Ovary (tissue), 9 donors: ENCODE data around the gene RHCG. TPM values are rescaled to one million over a fixed set of nuclear protein-coding genes. Genes with fewer than 3 reads are reported as not detected.
"Not testable (repeated sequence)": the region's sequence is repeated elsewhere in the genome, so short reads cannot be mapped to it uniquely, and the experiment has no call there.

ENCODE experiments used
- DNase-seq, 5 donors: peaks; one replicate each; pipeline ENCODE4 v3.0.0-alpha.2; 2019 to 2020
- H3K27ac ChIP-seq, 2 donors: fragments of 200-600 bp; one replicate each; pipeline versions ENCODE4 v1.5.1 to v1.8.0; 2019 to 2022
- H3K27me3 ChIP-seq: fragments of 200-600 bp; one replicate; pipeline ENCODE4 v1.8.0; 2022
- H3K36me3 ChIP-seq: fragments of 200-600 bp; sonication (generic); one replicate; pipeline ENCODE4 v1.5.1; 2019
- H3K4me1 ChIP-seq: one replicate; pipeline ENCODE4 v1.8.1; 2013; ENCODE audit warnings: mild to moderate bottlenecking, moderate library complexity; ENCODE audit not compliant: insufficient read depth
- H3K4me3 ChIP-seq: fragments of 200-600 bp; sonication (generic); one replicate; pipeline ENCODE4 v1.5.1; 2017
- H3K9me3 ChIP-seq, 2 donors: fragments of 200-600 bp in 1 of 2; sonication (generic) in 1 of 2; one replicate each; pipeline versions ENCODE4 v1.5.1 to v1.8.1; 2013 to 2019; ENCODE audit warnings: mild to moderate bottlenecking in 1 of 2, moderate library complexity in 1 of 2
- EP300 ChIP-seq: sonication (generic); formaldehyde crosslinking; IDR thresholded peaks from one replicate; pipeline ENCODE4 v1.6.1; 2017; ENCODE audit warnings: antibody characterized with exemption
- POLR2A ChIP-seq: fragments of 450-650 bp; IDR thresholded peaks from one replicate; pipeline ENCODE4 v1.6.1; 2017; ENCODE audit warnings: antibody characterized with exemption, mild to moderate bottlenecking, moderate library complexity
- WGBS, 3 donors: extraction: QIAGEN DNeasy Blood & Tissue Kit in 1 of 3; methylation state at CpG; one replicate each; pipeline versions ENCODE4 v1.1.5 to v1.1.7; 2013 to 2017; 5-methylcytosine and 5-hydroxymethylcytosine counted together
- intact Hi-C, 4 donors: fragments of 100-400 bp; cut with DNase I; formaldehyde crosslinking; loops; one replicate each; pipeline versions ENCODE4 v1.11.0 to v1.15.1; 2022 to 2023
- polyA plus RNA-seq, 2 donors: library from polyadenylated mRNA; stranded (reverse); fragments of 200-250 nt in 1 of 2; fragments of 350-450 nt in 1 of 2; fragmentation: Illumina TruSeq in 1 of 2; extraction: RNeasy Lipid Tissue Mini Kit (QIAGEN cat#74804) in 1 of 2; gene quantifications; one replicate each; pipeline ENCODE4 v1.2.3, GENCODE V29; 2013 to 2014
- total RNA-seq, 7 donors: library from RNA; depleted of rRNA in 2 of 7; stranded (reverse); fragments of >200 nt in 2 of 7; fragmentation: NEBNext Ultra II Directional in 3 of 7; extraction: Animal tissue kit (Norgen Biotek cat#: 25700) in 3 of 7; gene quantifications; one replicate each; pipeline versions ENCODE4 v1.1.0 to v1.2.4, GENCODE V29; 2016 to 2023
- TF ChIP-seq, protein P1 (sequence below), 3 donors: fragments of 450-650 bp in 2 of 3; fragments of 200-600 bp in 1 of 3; IDR thresholded peaks; one replicate each; pipeline versions ENCODE4 v1.5.1 to v1.8.0; 2016 to 2022; ENCODE audit warnings: antibody characterized with exemption in 3 of 3, mild to moderate bottlenecking in 1 of 3
- donor health status: DM: no; HTN: no; CAD: no; lungs with moderate emphysema.
- donor health status: DM: no; HTN: no; CAD: no.
- donor health status: Bipolar disorder and iron deficiency.
- donor health status: DM: yes; HTN: yes; CAD: no.
- donor health status: DM: no; HTN: no; CAD: no.
- donor health status: DM: yes; HTN: yes; CAD: no.

RHCG gene
- total and polyA plus RNA-seq, 9 donors, result 0.23 to 0.67 TPM; not detected in 7

DNA sequence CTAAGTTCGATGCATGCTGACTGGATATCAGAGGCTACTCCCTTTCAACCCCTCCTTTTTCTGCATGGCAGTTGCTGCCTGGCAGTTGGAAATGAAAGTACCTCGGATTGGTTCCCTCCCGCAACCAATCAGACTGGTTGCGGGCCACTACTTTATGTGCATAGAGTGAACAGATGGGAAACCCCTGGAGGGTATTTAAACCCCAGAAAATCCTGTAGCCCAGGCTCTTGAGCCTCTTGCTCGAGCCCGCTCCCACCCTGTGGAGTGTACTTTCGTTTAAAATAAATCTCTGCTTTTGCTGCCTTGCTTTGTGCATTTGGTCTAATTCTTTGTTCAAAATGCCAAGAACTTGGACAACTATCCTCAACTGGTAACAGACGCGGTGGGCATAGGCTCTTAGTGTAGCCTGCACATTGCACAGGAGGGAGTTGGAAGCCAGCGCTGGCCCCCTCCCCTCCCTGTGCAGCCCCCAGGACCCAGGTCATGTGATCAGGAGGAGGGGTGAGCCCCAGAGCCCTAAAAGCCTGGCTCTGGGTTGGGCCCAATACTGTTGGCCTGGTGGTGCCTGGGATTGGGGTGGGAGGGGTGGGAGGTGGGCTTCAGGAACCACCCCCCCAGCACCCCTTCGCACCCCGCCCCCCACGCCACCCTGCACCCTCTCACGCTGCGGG is 26.8 kb downstream of the RHCG start:
- H3K27ac ChIP-seq, result no peak overlapping the region
- intact Hi-C loops, result no loop called here

DNA sequence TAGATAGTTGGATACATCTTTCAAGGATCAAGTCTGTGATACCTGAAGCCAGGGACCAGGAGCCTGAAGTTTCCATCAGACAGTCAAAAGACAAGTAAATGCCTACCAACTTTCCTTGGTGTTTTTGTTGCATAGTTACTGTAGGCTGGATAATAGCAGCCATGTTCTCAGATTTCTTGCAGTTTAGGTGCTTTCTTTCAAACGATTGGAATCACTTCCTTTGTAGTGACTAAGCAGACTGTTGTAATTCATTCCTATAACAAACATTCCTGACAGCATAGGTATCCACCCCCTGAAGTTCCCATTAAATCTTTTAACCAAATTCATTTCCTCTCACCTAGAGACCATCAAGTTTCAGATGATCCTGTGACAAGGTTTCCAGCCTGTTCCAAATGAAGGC is 27.6 kb downstream of the RHCG start:
- H3K36me3 ChIP-seq, H3K9me3 ChIP-seq, H3K4me3 ChIP-seq, H3K27me3 ChIP-seq, DNase-seq, H3K4me1 ChIP-seq, intact Hi-C loops, H3K27ac ChIP-seq: not testable (repeated sequence)
- WGBS, 3 donors, result 2 to 5% (median 3%) methylated on average over 1 of the region's 1 CpG

More for the DNA sequence above, 26.8 kb downstream of the RHCG start:
- Histone ChIP-seq H3K4me1 (no peaks in the 10 kb centered on the region), H3K9me3 (no peaks in the 10 kb centered on the region), H3K27me3 (no peaks in the 10 kb centered on the region), H3K4me3 (no peak overlapping the region), H3K36me3 (no peaks in the 10 kb centered on the region)
- WGBS, 3 donors, result 41 to 44% (median 42%) methylated on average over 14 to 15 of the region's 15 CpGs
- no peak for TF ChIP-seq POLR2A
- no peak for TF ChIP-seq EP300
- TF ChIP-seq, protein P1, sequence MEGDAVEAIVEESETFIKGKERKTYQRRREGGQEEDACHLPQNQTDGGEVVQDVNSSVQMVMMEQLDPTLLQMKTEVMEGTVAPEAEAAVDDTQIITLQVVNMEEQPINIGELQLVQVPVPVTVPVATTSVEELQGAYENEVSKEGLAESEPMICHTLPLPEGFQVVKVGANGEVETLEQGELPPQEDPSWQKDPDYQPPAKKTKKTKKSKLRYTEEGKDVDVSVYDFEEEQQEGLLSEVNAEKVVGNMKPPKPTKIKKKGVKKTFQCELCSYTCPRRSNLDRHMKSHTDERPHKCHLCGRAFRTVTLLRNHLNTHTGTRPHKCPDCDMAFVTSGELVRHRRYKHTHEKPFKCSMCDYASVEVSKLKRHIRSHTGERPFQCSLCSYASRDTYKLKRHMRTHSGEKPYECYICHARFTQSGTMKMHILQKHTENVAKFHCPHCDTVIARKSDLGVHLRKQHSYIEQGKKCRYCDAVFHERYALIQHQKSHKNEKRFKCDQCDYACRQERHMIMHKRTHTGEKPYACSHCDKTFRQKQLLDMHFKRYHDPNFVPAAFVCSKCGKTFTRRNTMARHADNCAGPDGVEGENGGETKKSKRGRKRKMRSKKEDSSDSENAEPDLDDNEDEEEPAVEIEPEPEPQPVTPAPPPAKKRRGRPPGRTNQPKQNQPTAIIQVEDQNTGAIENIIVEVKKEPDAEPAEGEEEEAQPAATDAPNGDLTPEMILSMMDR (IDR thresholded peaks at IDR 0.05), result no peak
- DNase-seq, result no peak

DNA sequence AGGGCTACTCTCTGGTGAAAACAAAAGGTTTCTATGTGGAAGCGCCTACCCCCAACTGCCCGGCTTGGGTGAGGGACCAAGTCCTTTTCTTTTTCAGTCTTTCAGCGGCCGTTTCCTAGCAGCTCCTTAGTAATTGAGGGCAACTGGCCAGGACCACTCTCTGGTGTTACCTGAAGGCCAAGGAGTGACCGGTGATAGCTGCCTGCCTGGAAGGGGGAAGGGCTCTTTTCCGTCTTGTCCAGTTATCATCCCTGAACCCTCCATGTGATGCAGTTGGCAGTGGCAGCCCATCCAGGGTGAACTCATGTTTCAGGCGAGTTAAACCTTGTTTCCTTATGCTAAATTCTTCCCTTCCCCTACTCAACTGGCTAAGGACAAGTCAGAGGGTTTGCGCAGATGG is 33.3 kb downstream of the RHCG start:
- TF ChIP-seq, protein P1 (IDR thresholded peaks at IDR 0.05), result no peak
- no peak for TF ChIP-seq EP300
- no peak for TF ChIP-seq POLR2A
- intact Hi-C loops, result no loop called here
- Histone ChIP-seq H3K4me3 (no peak overlapping the region), H3K4me1 (no peaks in the 10 kb centered on the region), H3K27me3 (no peaks in the 10 kb centered on the region), H3K36me3 (no peaks in the 10 kb centered on the region), H3K27ac (no peak overlapping the region), H3K9me3 (no peaks in the 10 kb centered on the region)
- 84 to 85% (median 84%) methylated on average over 8 of the region's 8 CpGs for WGBS, 3 donors
- no peak for DNase-seq

DNA sequence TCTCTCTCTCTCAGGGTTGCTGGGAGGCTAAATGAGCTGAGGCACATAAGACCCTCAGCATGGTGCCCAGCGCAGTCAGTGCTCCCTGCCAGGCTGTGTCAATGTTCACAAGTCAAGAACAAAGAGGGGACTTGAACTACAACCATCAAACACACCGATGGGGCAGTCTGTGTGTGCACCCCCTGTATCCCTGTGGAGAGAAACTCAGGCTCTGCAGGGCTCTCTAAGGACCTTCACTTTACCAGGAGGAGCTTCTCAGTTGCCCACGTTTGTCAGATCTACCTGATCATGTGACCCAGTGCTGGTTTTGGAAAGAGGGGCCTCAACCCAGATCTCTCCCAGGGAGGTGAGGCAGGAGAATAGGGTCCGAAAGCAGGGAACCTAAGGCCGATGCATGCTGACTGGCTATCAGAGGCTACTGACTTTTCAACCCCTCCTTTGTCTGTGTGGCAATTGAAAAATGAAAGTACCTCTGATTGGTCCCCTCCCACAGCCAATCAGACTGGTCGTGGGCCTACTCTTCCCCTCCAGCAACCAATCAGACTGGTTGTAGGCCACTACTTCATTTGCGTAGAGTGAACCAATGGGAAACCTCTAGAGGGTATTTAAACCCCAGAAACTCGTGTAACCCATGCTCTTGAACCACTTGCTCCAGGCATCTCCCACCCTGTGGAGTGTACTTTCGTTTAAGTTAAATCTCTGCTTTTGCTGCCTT is 34.0 kb downstream of the RHCG start:
- Histone ChIP-seq H3K27me3 (no peaks in the 10 kb centered on the region), H3K9me3 (no peaks in the 10 kb centered on the region), H3K36me3 (no peaks in the 10 kb centered on the region), H3K4me3 (no peak overlapping the region), H3K27ac (no peak overlapping the region), H3K4me1 (no peaks in the 10 kb centered on the region)
- intact Hi-C loops, result no loop called here
- no peak for DNase-seq
- WGBS, 3 donors, result 72 to 76% (median 76%) methylated on average over 9 of the region's 9 CpGs
- TF ChIP-seq EP300 (no peak), POLR2A (no peak)
- TF ChIP-seq, protein P1 (IDR thresholded peaks at IDR 0.05), result no peak

DNA sequence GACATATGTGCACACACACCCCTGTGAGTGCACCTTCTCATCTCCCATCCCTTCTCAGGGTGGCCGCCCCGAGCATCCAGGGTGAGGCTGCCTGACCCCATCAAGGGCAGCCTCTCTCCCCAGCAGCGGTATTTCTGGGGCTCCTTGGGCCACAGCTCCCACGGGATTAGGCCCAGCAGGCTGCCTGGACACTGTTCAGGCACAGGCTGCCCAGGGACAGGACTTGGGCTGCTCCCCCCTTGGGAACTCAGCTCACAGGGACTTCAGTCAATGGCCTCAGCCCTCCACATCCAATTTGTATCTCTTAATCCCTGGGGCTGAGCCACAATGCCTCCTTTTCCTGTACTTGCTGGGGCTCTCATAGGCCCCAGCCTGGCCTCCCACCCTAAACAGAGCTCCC is 35.0 kb downstream of the RHCG start:
- no peaks in the 10 kb centered on the region for H3K4me1 ChIP-seq
- no peak for DNase-seq
- intact Hi-C loops, result no loop called here

More for the DNA sequence above, 35.0 kb downstream of the RHCG start:
- Histone ChIP-seq H3K9me3 (no peaks in the 10 kb centered on the region), H3K27me3 (no peaks in the 10 kb centered on the region), H3K27ac (no peak overlapping the region), H3K4me3 (no peak overlapping the region), H3K36me3 (no peaks in the 10 kb centered on the region)
- TF ChIP-seq EP300 (no peak), POLR2A (no peak)
- TF ChIP-seq, protein P1 (IDR thresholded peaks at IDR 0.05), result no peak
- 56 to 77% (median 66%) methylated on average over 4 of the region's 4 CpGs for WGBS, 3 donors
